ENCODE measurements around the gene RBBP8. TPM values are rescaled to one million over a fixed set of nuclear protein-coding genes. Genes with fewer than 3 reads are reported as not detected.

Gene RBBP8
- polyA plus RNA-seq, 3 donors = 5.8 to 9.6 (median 7.8) TPM

DNA sequence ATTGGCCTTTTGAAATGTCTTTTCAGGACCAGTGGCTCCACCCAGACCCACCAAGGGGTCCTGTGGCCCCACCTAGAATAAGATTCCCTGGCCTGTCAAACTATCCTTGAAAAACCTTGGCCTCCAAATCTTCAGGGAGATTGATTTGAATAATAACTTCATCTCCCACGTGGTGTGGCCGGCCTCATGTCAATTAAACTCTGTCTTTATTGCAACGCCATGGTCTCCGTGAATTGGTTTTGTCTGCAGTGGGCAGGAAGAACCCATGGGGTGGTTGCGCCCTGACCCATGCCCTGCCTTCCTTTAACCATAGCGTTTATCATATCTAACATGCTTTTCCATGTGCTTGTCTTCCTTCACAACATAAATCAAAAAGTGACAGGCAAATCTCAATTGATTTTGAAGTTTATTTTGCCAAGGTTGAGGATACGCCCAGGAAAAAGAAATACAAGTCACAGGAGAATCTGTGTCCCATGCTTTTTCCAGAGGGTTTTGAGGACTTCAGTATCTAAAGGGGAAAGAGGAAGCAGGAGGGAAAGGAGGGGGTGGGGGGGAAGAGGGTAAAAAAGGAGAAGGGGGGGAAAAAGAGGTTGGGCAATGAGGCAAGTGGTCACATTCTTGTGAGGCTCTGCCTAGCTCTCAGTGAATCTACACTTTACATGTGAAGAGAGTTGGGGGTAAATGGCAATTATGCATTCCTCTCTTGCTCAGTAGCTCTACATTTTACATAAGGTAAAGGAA lies 135.6 kb downstream of the RBBP8 start:
- Histone ChIP-seq H3K36me3 (replicated peaks in 1 of 2; ENCODE audit: control insufficient read depth in 1 of 2, insufficient read depth in 2 of 2, low read length in 2 of 2) (no peaks in the 10 kb centered on the region), H3K4me2 (replicated peaks; ENCODE audit: extremely low read depth, low read length, poor library complexity, severe bottlenecking) (peak overlapping the region; percentile 40), H3K4me1 (ENCODE audit: control insufficient read depth in 1 of 2, insufficient read depth in 2 of 2, low read length in 2 of 2) (peaks cover 48 to 57% of the 10 kb centered on the region in 2 donors), H3K27ac (ENCODE audit: low read depth in 1 of 2, low read length in 2 of 2) (peak overlapping the region; percentile 67 to 75), H3K79me2 (ENCODE audit: insufficient read depth, low read length) (no peaks in the 10 kb centered on the region), H3K27me3 (ENCODE audit: control insufficient read depth in 2 of 2, insufficient read depth in 2 of 2, low read length in 2 of 2) (no peaks in the 10 kb centered on the region), H3K9me3 (replicated peaks in 1 of 2; ENCODE audit: control insufficient read depth in 1 of 2, insufficient read depth in 1 of 2, low read length in 2 of 2) (peaks cover 3 to 5% of the 10 kb centered on the region in 2 donors), H3K4me3 (replicated peaks in 1 of 3; ENCODE audit: low read depth in 2 of 3, low read length in 3 of 3) (peak overlapping the region in 1 of 3 experiments; percentile 21), H2AFZ (ENCODE audit: insufficient read depth, low read depth, low read length, poor library complexity, severe bottlenecking) (no peak overlapping the region), H4K20me1 (ENCODE audit: insufficient read depth, low read length) (no peaks in the 10 kb centered on the region), H3K9ac (ENCODE audit: insufficient read depth, low read length, poor library complexity, severe bottlenecking) (no peak overlapping the region)
- Mint-ChIP-seq H3K27ac (peak overlapping the region; percentile 89 to 96 (median 95)), H3K36me3 (peaks cover 0 to 4% of the 10 kb centered on the region in 2 donors), H3K27me3 (ENCODE audit: low read depth in 3 of 3) (peaks cover 0 to 4% (median 1%) of the 10 kb centered on the region in 3 donors), H3K4me3 (peak overlapping the region; percentile 17 to 67), H3K4me1 (peaks cover 51% of the 10 kb centered on the region), H3K9me3 (peaks cover 0 to 4% (median 3%) of the 10 kb centered on the region in 7 donors)
- DNase-seq = peak; percentile 73 to 79 (median 77)
- WGBS (ENCODE audit: insufficient coverage) = 12% methylated on average over 4 of the region's 7 CpGs
- TF ChIP-seq CTCF (IDR thresholded peaks at IDR 0.05) = no peak
- intact Hi-C loops (cut with micrococcal nuclease) = no loop called here

DNA sequence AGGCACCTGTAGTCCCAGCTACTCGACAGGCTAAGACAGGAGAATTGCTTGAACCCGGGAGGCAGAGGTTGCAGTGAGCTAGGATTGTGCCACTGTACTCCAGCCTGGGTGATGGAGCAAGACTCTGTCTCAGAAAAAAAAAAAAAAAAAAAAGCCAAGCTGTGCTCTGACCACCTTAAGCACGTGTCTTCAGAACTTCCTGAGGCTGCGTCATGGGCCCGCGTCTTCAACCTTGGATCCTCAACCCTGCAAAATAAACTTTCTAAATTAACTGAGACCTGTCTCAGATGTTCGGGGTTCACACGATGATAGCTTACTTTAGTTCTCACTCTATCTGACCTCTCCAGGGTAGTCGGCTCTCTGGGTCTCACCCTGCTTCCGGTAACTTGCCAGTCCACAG lies 136.4 kb downstream of the RBBP8 start:
- H3K27me3 ChIP-seq (ENCODE audit: control insufficient read depth in 2 of 2, insufficient read depth in 2 of 2, low read length in 2 of 2) = no peaks in the 10 kb centered on the region
- H3K9ac ChIP-seq (ENCODE audit: insufficient read depth, low read length, poor library complexity, severe bottlenecking) = no peak overlapping the region

More for the DNA sequence above, 136.4 kb downstream of the RBBP8 start:
- Histone ChIP-seq H3K36me3 (replicated peaks in 1 of 2; ENCODE audit: control insufficient read depth in 1 of 2, insufficient read depth in 2 of 2, low read length in 2 of 2) (no peaks in the 10 kb centered on the region), H3K27ac (ENCODE audit: low read depth in 1 of 2, low read length in 2 of 2) (peak overlapping the region; percentile 67 to 75), H3K9me3 (replicated peaks in 1 of 2; ENCODE audit: control insufficient read depth in 1 of 2, insufficient read depth in 1 of 2, low read length in 2 of 2) (no peaks in the 10 kb centered on the region), H4K20me1 (ENCODE audit: insufficient read depth, low read length) (no peaks in the 10 kb centered on the region), H3K4me2 (replicated peaks; ENCODE audit: extremely low read depth, low read length, poor library complexity, severe bottlenecking) (no peak overlapping the region), H3K4me3 (replicated peaks in 1 of 3; ENCODE audit: low read depth in 2 of 3, low read length in 3 of 3) (peak overlapping the region in 1 of 3 experiments; percentile 21), H3K4me1 (ENCODE audit: control insufficient read depth in 1 of 2, insufficient read depth in 2 of 2, low read length in 2 of 2) (peaks cover 51 to 57% of the 10 kb centered on the region in 2 donors), H2AFZ (ENCODE audit: insufficient read depth, low read depth, low read length, poor library complexity, severe bottlenecking) (peak overlapping the region; percentile 54), H3K79me2 (ENCODE audit: insufficient read depth, low read length) (no peaks in the 10 kb centered on the region)
- H3K9me3 Mint-ChIP-seq = peaks cover 0 to 3% (median 0%) of the 10 kb centered on the region in 7 donors
- intact Hi-C loops (cut with micrococcal nuclease) = no loop called here
- DNase-seq = peak; percentile 66 to 73 (median 71)
- WGBS (ENCODE audit: insufficient coverage) = 32% methylated on average over 10 of the region's 10 CpGs
- peaks cover 0 to 4% of the 10 kb centered on the region in 2 donors for H3K36me3 Mint-ChIP-seq
- H3K27ac Mint-ChIP-seq = peak overlapping the region; percentile 89 to 96 (median 95)
- H3K27me3 Mint-ChIP-seq (ENCODE audit: low read depth in 3 of 3) = peaks cover 0 to 4% (median 1%) of the 10 kb centered on the region in 3 donors
- no peak for TF ChIP-seq CTCF (IDR thresholded peaks at IDR 0.05)
- H3K4me1 Mint-ChIP-seq = peaks cover 55% of the 10 kb centered on the region
- peak overlapping the region; percentile 6 to 84 for H3K4me3 Mint-ChIP-seq
